Hepatocyte (in vitro differentiated cells): ENCODE data around the gene SMARCA2. TPM values are rescaled to one million over a fixed set of nuclear protein-coding genes. Genes with fewer than 3 reads are reported as not detected.

Experiments used
- DNase-seq: peaks from one replicate; pipeline ENCODE4 v3.0.0-alpha.2; 2016; ENCODE audit warnings: low spot score
- H2AFZ ChIP-seq: fragments of 200-600 bp; sonication (generic); 2 replicates; pipeline ENCODE4 v1.6.0; 2016; ENCODE audit warnings: antibody characterized with exemption, mild to moderate bottlenecking
- H3K27ac ChIP-seq: fragments of 200-600 bp; sonication (generic); 2 replicates; pipeline ENCODE4 v1.5.1; 2016; ENCODE audit warnings: mild to moderate bottlenecking
- H3K27me3 ChIP-seq: fragments of 200-600 bp; sonication (generic); 2 replicates; pipeline ENCODE4 v1.6.1; 2016
- H3K36me3 ChIP-seq: fragments of 200-600 bp; sonication (generic); replicated peaks from 2 replicates; pipeline ENCODE4 v1.5.1; 2016; ENCODE audit warnings: low read depth; ENCODE audit not compliant: insufficient read depth
- H3K4me1 ChIP-seq: fragments of 200-600 bp; sonication (generic); 2 replicates; pipeline ENCODE4 v1.5.1; 2016; ENCODE audit warnings: mild to moderate bottlenecking, moderate library complexity; ENCODE audit not compliant: insufficient read depth
- H3K4me2 ChIP-seq: fragments of 200-600 bp; sonication (generic); 2 replicates; pipeline ENCODE4 v1.6.0; 2016
- H3K4me3 ChIP-seq: fragments of 200-600 bp; sonication (generic); 2 replicates; pipeline ENCODE4 v1.5.1; 2016; ENCODE audit warnings: mild to moderate bottlenecking
- H3K79me2 ChIP-seq: fragments of 200-600 bp; sonication (generic); 2 replicates; pipeline ENCODE4 v1.6.0; 2017; ENCODE audit warnings: mild to moderate bottlenecking
- H3K9me2 ChIP-seq: fragments of 200-600 bp; sonication (generic); replicated peaks from 2 replicates; pipeline ENCODE4 v1.6.0; 2017; ENCODE audit warnings: mild to moderate bottlenecking; ENCODE audit not compliant: insufficient read depth
- H3K9me3 ChIP-seq: fragments of 200-600 bp; sonication (generic); 2 replicates; pipeline ENCODE4 v1.5.1; 2016; ENCODE audit warnings: low read depth, mild to moderate bottlenecking
- H4K20me1 ChIP-seq: fragments of 200-600 bp; sonication (generic); 2 replicates; pipeline ENCODE4 v1.6.0; 2016; ENCODE audit warnings: mild to moderate bottlenecking; ENCODE audit not compliant: insufficient read depth, poor library complexity, severe bottlenecking
- EZH2 ChIP-seq: fragments of 200-600 bp; sonication (generic); IDR thresholded peaks from 2 replicates; pipeline ENCODE4 v1.6.1; 2016; ENCODE audit warnings: antibody characterized with exemption, mild to moderate bottlenecking, borderline replicate concordance
- EZH2phosphoT487 ChIP-seq: fragments of 200-600 bp; sonication (generic); IDR thresholded peaks from one replicate; pipeline ENCODE4 v1.6.1; 2018; ENCODE audit warnings: antibody characterized with exemption, mild to moderate bottlenecking, low read depth, moderate library complexity; ENCODE audit not compliant: unreplicated experiment, severe bottlenecking
- WGBS: methylation state at CpG from one replicate; pipeline ENCODE4 v1.1.6; 2016; ENCODE audit warnings: low lambda C conversion rate; ENCODE audit errors: missing lambda C conversion rate; 5-methylcytosine and 5-hydroxymethylcytosine counted together
- polyA plus RNA-seq: library from polyadenylated mRNA; unstranded; fragments of >200 nt; fragmentation: Nextera tagmentation; extraction: Ambion mirVana; gene quantifications from 2 replicates; pipeline ENCODE4 v1.2.1, GENCODE V29; 2016
- total RNA-seq: library from RNA; depleted of rRNA; stranded (reverse); fragments of >200 nt; gene quantifications from 2 replicates; pipeline ENCODE4 v1.2.3, GENCODE V29; 2014
- TF ChIP-seq, protein P1 (sequence below): fragments of 200-600 bp; sonication (generic); IDR thresholded peaks from 2 replicates; pipeline ENCODE4 v1.5.1; 2016; ENCODE audit warnings: antibody characterized with exemption, mild to moderate bottlenecking; ENCODE audit not compliant: poor library complexity

Gene SMARCA2
- total and polyA plus RNA-seq, 2 experiments from 2014 or later = 39.9 to 65.3 TPM

GRCh38 chr9:2083479-2083878 is 68.3 kb downstream of the SMARCA2 start:
- WGBS = 91% methylated on average over 6 of the region's 6 CpGs
- Histone ChIP-seq H3K79me2 (no peaks in the 10 kb centered on the region), H3K4me3 (no peak overlapping the region), H3K4me2 (no peak overlapping the region), H4K20me1 (no peaks in the 10 kb centered on the region), H3K27ac (no peak overlapping the region), H2AFZ (no peak overlapping the region), H3K27me3 (no peaks in the 10 kb centered on the region), H3K36me3 (peaks cover 6% of the 10 kb centered on the region), H3K4me1 (no peaks in the 10 kb centered on the region), H3K9me3 (no peaks in the 10 kb centered on the region), H3K9me2 (no peaks in the 10 kb centered on the region)
- no peak for DNase-seq
- no peak for TF ChIP-seq EZH2
- TF ChIP-seq, protein P1, sequence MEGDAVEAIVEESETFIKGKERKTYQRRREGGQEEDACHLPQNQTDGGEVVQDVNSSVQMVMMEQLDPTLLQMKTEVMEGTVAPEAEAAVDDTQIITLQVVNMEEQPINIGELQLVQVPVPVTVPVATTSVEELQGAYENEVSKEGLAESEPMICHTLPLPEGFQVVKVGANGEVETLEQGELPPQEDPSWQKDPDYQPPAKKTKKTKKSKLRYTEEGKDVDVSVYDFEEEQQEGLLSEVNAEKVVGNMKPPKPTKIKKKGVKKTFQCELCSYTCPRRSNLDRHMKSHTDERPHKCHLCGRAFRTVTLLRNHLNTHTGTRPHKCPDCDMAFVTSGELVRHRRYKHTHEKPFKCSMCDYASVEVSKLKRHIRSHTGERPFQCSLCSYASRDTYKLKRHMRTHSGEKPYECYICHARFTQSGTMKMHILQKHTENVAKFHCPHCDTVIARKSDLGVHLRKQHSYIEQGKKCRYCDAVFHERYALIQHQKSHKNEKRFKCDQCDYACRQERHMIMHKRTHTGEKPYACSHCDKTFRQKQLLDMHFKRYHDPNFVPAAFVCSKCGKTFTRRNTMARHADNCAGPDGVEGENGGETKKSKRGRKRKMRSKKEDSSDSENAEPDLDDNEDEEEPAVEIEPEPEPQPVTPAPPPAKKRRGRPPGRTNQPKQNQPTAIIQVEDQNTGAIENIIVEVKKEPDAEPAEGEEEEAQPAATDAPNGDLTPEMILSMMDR = no peak
- TF ChIP-seq EZH2phosphoT487 = no peak

DNA sequence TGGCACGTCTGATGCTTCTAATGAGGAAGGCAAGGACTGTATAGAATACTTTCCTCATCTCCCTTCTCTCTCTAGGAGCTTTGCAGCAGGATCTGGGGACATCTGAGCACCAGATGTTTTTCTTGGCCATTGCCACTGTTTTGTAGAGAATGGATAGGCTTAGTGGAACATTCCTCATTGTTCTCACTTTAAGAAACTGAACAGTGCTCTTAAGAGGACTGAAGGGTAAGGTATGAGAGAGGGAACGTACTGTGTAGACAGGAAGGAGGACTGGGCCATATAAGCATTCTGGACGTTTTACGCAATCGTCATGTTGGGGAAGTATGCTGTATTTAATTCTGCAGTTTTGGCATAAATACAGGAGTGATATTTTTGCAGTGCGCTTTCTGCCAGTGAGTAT is 70.6 kb downstream of the SMARCA2 start:
- peaks cover 6% of the 10 kb centered on the region for H3K36me3 ChIP-seq
- no peaks in the 10 kb centered on the region for H3K9me3 ChIP-seq
- H3K4me3 ChIP-seq = no peak overlapping the region
- no peak for DNase-seq
- H3K4me2 ChIP-seq = no peak overlapping the region
- TF ChIP-seq EZH2 (no peak), EZH2phosphoT487 (no peak)
- TF ChIP-seq, protein P1 = no peak
- 77% methylated on average over 6 of the region's 6 CpGs for WGBS
- H3K79me2 ChIP-seq = no peaks in the 10 kb centered on the region
- H3K27me3 ChIP-seq = no peaks in the 10 kb centered on the region
- no peak overlapping the region for H2AFZ ChIP-seq
- no peaks in the 10 kb centered on the region for H4K20me1 ChIP-seq
- no peak overlapping the region for H3K27ac ChIP-seq
- H3K9me2 ChIP-seq = no peaks in the 10 kb centered on the region
- no peaks in the 10 kb centered on the region for H3K4me1 ChIP-seq

GRCh38 chr9:2086116-2086515 is 71.0 kb downstream of the SMARCA2 start:
- WGBS = 88% methylated on average over 5 of the region's 5 CpGs
- no peak overlapping the region for H3K4me2 ChIP-seq
- DNase-seq = no peak
- H3K27ac ChIP-seq = no peak overlapping the region
- no peaks in the 10 kb centered on the region for H3K9me3 ChIP-seq
- H3K4me3 ChIP-seq = no peak overlapping the region
- no peaks in the 10 kb centered on the region for H3K27me3 ChIP-seq
- H3K36me3 ChIP-seq = peaks cover 6% of the 10 kb centered on the region
- no peak for TF ChIP-seq EZH2
- no peak for TF ChIP-seq EZH2phosphoT487
- TF ChIP-seq, protein P1 = no peak
- no peaks in the 10 kb centered on the region for H4K20me1 ChIP-seq
- no peaks in the 10 kb centered on the region for H3K9me2 ChIP-seq
- no peaks in the 10 kb centered on the region for H3K79me2 ChIP-seq
- no peak overlapping the region for H2AFZ ChIP-seq
- H3K4me1 ChIP-seq = no peaks in the 10 kb centered on the region

DNA sequence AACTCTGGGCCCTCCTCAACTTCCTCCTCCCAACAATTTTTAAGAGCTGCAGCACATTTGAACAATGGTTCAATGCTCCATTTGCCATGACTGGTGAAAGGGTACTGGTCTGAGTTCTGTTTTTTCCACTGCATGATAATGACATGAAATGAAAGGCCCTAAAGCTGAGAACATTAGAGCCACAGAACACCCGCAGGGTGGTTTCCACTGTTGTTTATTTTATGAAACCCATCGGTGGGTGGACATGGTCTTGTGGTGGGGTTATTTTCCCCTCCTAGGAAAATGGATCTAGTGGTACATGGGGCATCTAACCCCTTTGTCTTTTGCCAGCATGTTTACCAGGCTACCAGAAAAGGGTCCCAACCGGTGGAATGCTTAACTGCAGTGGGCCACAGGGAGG is 71.8 kb downstream of the SMARCA2 start:
- WGBS = 93% methylated on average over 3 of the region's 3 CpGs
- TF ChIP-seq, protein P1 = no peak
- TF ChIP-seq EZH2 (no peak), EZH2phosphoT487 (no peak)
- no peak overlapping the region for H3K4me2 ChIP-seq
- no peaks in the 10 kb centered on the region for H3K4me1 ChIP-seq
- H3K27me3 ChIP-seq = no peaks in the 10 kb centered on the region
- H3K9me3 ChIP-seq = no peaks in the 10 kb centered on the region
- no peak for DNase-seq
- no peaks in the 10 kb centered on the region for H3K9me2 ChIP-seq
- no peak overlapping the region for H2AFZ ChIP-seq
- H4K20me1 ChIP-seq = no peaks in the 10 kb centered on the region
- H3K27ac ChIP-seq = no peak overlapping the region
- no peaks in the 10 kb centered on the region for H3K79me2 ChIP-seq
- H3K4me3 ChIP-seq = no peak overlapping the region
- peaks cover 6% of the 10 kb centered on the region for H3K36me3 ChIP-seq
